ENCODE results near the gene SEC62. TPM values are rescaled to one million over a fixed set of nuclear protein-coding genes. Genes with fewer than 3 reads are reported as not detected.

SEC62 gene
- total and polyA plus RNA-seq, 2 of the 4 experiments (the other 2 are of a cell fraction), result 33.2 to 36.6 TPM

GRCh38 chr3:169930843-169931242, 35.8 kb upstream of the SEC62 start:
- peaks cover 28% of the 10 kb centered on the region for H3K27me3 ChIP-seq (ENCODE audit: control insufficient read depth, insufficient read depth, low read length)
- H2AK5ac ChIP-seq (ENCODE audit: low read depth, low read length), result no peak overlapping the region
- in situ Hi-C loops (cut with MboI; ENCODE audit: low sequenced_read_pairs) (no loop called here), intact Hi-C loops (cut with micrococcal nuclease) (no loop called here), dilution Hi-C loops (cut with HindIII; ENCODE audit: low sequenced_read_pairs, unreplicated experiment) (no loop called here)
- H2BK120ac ChIP-seq (ENCODE audit: low read depth, low read length), result no peak overlapping the region
- no peak for ATAC-seq (ENCODE audit: low read depth)
- no peaks in the 10 kb centered on the region for H3K9me3 ChIP-seq (ENCODE audit: control insufficient read depth, insufficient read depth, low read length)
- no peaks in the 10 kb centered on the region for H3K79me1 ChIP-seq (ENCODE audit: low read depth in 1 of 2, low read length in 2 of 2)
- H2BK5ac ChIP-seq (ENCODE audit: low read depth, low read length, poor library complexity, severe bottlenecking), result no peak overlapping the region
- no peak overlapping the region for H3K27ac ChIP-seq (ENCODE audit: insufficient read depth, low read length)
- H3K4me3 ChIP-seq (ENCODE audit: insufficient read depth, low read depth, low read length), result no peak overlapping the region
- H2BK15ac ChIP-seq (ENCODE audit: low read depth, low read length), result no peak overlapping the region
- ChIA-PET POLR2A (ENCODE audit: unreplicated experiment) (no interaction called here), CTCF (no interaction called here)
- H4K20me1 ChIP-seq (ENCODE audit: insufficient read depth, low read length), result no peaks in the 10 kb centered on the region
- no peak overlapping the region for H3K4me2 ChIP-seq (ENCODE audit: low read depth, low read length)
- no peak overlapping the region for H4K91ac ChIP-seq (ENCODE audit: insufficient read depth, low read depth, low read length)
- no peak overlapping the region for H4K8ac ChIP-seq (ENCODE audit: low read depth in 2 of 2, low read length in 2 of 2)
- no peak for DNase-seq
- H3K23ac ChIP-seq (ENCODE audit: low read depth, low read length), result no peak overlapping the region
- H4K5ac ChIP-seq (ENCODE audit: low read depth, low read length), result no peak overlapping the region
- no TSS peak for BruUV-seq (replicated peaks)
- no peak overlapping the region for H3K56ac ChIP-seq (ENCODE audit: extremely low read depth, insufficient read depth, low read length)
- no peak overlapping the region for H2AK9ac ChIP-seq (replicated peaks; ENCODE audit: low read depth, low read length, poor library complexity)
- no peak overlapping the region for H3K9ac ChIP-seq (ENCODE audit: low read depth, low read length)
- no peak overlapping the region for H2BK20ac ChIP-seq (ENCODE audit: low read depth, low read length)
- H3K18ac ChIP-seq (ENCODE audit: low read depth, low read length), result no peak overlapping the region
- no peaks in the 10 kb centered on the region for H3K9me1 ChIP-seq (ENCODE audit: insufficient read depth, low read length)
- no peak for TF ChIP-seq CEBPB (IDR thresholded peaks at IDR 0.05; ENCODE audit: low read depth, low read length)
- TF ChIP-seq FOS (IDR thresholded peaks at IDR 0.05; ENCODE audit: low read depth, low read length), result no peak
- no peak for TF ChIP-seq CHD1 (IDR thresholded peaks at IDR 0.05; ENCODE audit: low read depth, low read length)
- no peak for TF ChIP-seq ELK1 (IDR thresholded peaks at IDR 0.05; ENCODE audit: borderline replicate concordance, low read depth, low read length)
- no peak for TF ChIP-seq NFE2L2 (IDR thresholded peaks at IDR 0.05; ENCODE audit: low read depth, low read length)
- no peak for TF ChIP-seq CTCF (conservative IDR thresholded peaks at IDR 0.05; ENCODE audit: low read depth, low read length)
- TF ChIP-seq MAZ (IDR thresholded peaks at IDR 0.05; ENCODE audit: borderline replicate concordance, low read depth, low read length), result no peak
- TF ChIP-seq MXI1 (IDR thresholded peaks at IDR 0.05; ENCODE audit: borderline replicate concordance, low read depth, low read length), result no peak
- H3K4ac ChIP-seq (ENCODE audit: low read depth, low read length), result no peak overlapping the region
- H2AFZ ChIP-seq (replicated peaks; ENCODE audit: low read length, poor library complexity), result no peak overlapping the region
- H3K4me1 ChIP-seq (ENCODE audit: control insufficient read depth, insufficient read depth, low read length), result no peaks in the 10 kb centered on the region
- 83% methylated on average over 2 of the region's 3 CpGs; no CpG with 5 or more reads in 1 of the 2 experiments for WGBS, 2 experiments (ENCODE audit: extremely low coverage in 2 of 2, insufficient read length in 1 of 2)
- no peaks in the 10 kb centered on the region for H3K36me3 ChIP-seq (ENCODE audit: control insufficient read depth, insufficient read depth, low read length)
- no peak overlapping the region for H3K14ac ChIP-seq (replicated peaks; ENCODE audit: low read depth, low read length)
